ENCODE measurements around the gene SMAD3.

GRCh38 chr15:67104510-67104909 is 39.1 kb downstream of the SMAD3 start:
- TF ChIP-seq REST (IDR thresholded peaks at IDR 0.05; ENCODE audit: insufficient replicate concordance, low read depth) (no peak), CTCF (IDR thresholded peaks at IDR 0.05; ENCODE audit: insufficient read depth, low read length) (no peak)
